ENCODE results near the gene ARSI.

ARSI gene

DNA sequence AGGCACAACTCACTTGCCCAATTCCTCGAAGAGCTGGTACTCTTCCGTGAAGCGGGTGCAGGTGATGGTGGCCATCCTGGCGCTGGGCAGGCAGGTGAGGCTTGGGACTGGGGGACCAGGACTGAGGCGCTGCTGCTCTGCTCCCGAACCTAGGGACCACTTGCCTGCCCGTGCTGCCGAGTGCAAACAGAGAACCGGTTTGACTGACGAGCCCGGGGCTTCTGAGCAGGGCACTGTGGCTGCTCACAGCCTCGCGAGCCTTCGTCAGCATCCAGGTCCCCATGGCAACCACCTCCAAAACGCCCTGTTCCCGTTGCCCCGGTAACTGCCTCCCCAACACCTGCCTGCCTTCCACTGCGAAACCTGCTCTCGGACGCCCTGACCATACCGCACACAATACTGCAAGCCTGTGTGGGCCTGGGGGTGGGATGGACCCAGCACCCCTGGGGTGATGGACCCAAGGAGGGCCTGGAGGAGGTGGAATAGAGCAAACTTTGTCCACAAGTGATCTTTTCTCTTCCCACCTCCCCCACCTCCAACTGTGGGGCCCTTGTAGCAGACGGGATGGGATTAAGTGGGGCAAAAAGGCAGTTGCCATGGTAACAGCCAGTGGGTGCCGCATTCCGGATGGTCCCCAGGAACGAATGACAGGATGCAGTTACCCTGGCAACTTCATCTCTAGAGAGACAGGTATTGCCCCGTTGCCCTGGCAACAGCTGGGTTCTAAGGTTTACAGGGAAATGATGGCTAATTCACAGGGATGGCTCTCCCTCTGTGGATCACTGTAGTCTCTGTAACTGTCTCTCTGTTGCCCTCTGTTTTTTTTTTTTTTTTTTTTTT is 12.9 kb downstream of the ARSI start, which contains the start of gene CAMK2A:
Gene CAMK2A, minus strand, starts transcription at position 223 of the 840 bp plus-strand sequence. Its CDS starts 148 bp downstream, at position 75.
- no peak within 1 kb of the TSS for H3K27ac ChIP-seq
- no peaks in the 10 kb centered on the region for H3K36me3 ChIP-seq (replicated peaks)
- H3K27me3 ChIP-seq (replicated peaks), result no peaks in the 10 kb centered on the region
- in situ Hi-C loops (cut with HindIII; ENCODE audit: low pct_ligation_motif_present, low sequenced_read_pairs), result no loop called here
- TF ChIP-seq CTCF (IDR thresholded peaks at IDR 0.05; ENCODE audit: low read depth, low read length, missing control alignments), result no peak
- no peak within 1 kb of the TSS for H3K4me3 ChIP-seq (ENCODE audit: low read depth, low read length)
- DNase-seq, result no peak

DNA sequence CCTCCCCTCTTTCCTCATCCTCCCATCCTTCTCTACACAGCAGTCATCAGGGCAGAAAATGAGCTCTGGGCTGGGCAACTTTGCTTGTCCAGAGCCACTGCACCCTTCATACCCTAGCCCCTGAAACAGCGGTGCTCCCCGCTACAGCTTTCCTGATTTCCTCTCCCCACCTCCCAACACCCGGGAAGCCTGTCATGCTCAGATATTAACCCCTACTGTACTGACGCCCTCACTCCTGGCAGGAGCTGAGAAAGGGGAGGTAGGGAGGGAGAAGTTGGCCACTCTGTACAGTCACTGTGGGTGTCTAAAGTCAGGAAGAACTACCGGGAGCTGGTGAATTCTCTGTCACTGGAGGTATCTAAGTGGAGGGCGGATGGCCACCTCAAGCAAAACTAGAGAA is 13.9 kb downstream of the ARSI start:
- Histone ChIP-seq H3K27ac (no peak overlapping the region), H3K36me3 (replicated peaks) (no peaks in the 10 kb centered on the region), H3K27me3 (replicated peaks) (no peaks in the 10 kb centered on the region), H3K4me3 (ENCODE audit: low read depth, low read length) (no peak overlapping the region)
- no peak for TF ChIP-seq CTCF (IDR thresholded peaks at IDR 0.05; ENCODE audit: low read depth, low read length, missing control alignments)
- DNase-seq, result no peak
- in situ Hi-C loops (cut with HindIII; ENCODE audit: low pct_ligation_motif_present, low sequenced_read_pairs), result no loop called here

- Histone ChIP-seq H3K27ac (no peak overlapping the region), H3K27me3 (replicated peaks) (no peaks in the 10 kb centered on the region), H3K36me3 (replicated peaks) (no peaks in the 10 kb centered on the region), H3K4me3 (ENCODE audit: low read depth, low read length) (no peak overlapping the region)
- no peak for DNase-seq
- TF ChIP-seq CTCF (IDR thresholded peaks at IDR 0.05; ENCODE audit: low read depth, low read length, missing control alignments), result no peak
- in situ Hi-C loops (cut with HindIII; ENCODE audit: low pct_ligation_motif_present, low sequenced_read_pairs), result no loop called here
Observed at GRCh38 chr5:150288361-150288760, 14.3 kb downstream of the ARSI start.

DNA sequence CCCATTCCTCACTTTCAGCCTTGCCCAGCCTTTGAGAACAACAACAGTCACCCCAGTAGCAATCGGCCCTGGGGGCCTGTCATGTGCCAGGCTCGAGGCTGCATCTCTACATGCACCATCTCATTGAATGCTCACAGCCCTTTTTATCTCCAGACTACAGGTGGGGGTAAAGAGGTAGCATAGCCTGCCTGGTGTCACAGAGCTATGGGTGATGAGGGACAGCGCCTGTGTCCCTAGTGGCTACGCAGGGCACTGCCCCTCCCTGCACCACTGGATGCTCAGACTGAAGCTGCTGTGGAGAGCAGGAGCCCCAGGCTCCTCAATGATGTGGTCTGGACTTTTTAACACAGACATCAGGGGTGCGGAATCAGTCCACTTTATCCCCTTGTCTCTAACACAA is 15.9 kb downstream of the ARSI start:
- Histone ChIP-seq H3K27me3 (replicated peaks) (no peaks in the 10 kb centered on the region), H3K36me3 (replicated peaks) (no peaks in the 10 kb centered on the region), H3K4me3 (ENCODE audit: low read depth, low read length) (no peak overlapping the region), H3K27ac (no peak overlapping the region)
- DNase-seq, result no peak
- peak; percentile 59 for TF ChIP-seq CTCF (IDR thresholded peaks at IDR 0.05; ENCODE audit: low read depth, low read length, missing control alignments)
- in situ Hi-C loops (cut with HindIII; ENCODE audit: low pct_ligation_motif_present, low sequenced_read_pairs), result no loop called here

- H3K36me3 ChIP-seq (replicated peaks), result no peaks in the 10 kb centered on the region
- no peak overlapping the region for H3K4me3 ChIP-seq (ENCODE audit: low read depth, low read length)
- no peak for TF ChIP-seq CTCF (IDR thresholded peaks at IDR 0.05; ENCODE audit: low read depth, low read length, missing control alignments)
- in situ Hi-C loops (cut with HindIII; ENCODE audit: low pct_ligation_motif_present, low sequenced_read_pairs), result no loop called here
- peak; percentile 22 for DNase-seq
- H3K27ac ChIP-seq, result no peak overlapping the region
- H3K27me3 ChIP-seq (replicated peaks), result no peaks in the 10 kb centered on the region
Observed at GRCh38 chr5:150285114-150285513, 17.6 kb downstream of the ARSI start.
